NCI-H82 treated with DMSO at 0.1 percent for 48 hours (cell line): Measurements from ENCODE around the gene SURF4.
"Not testable (repeated sequence)": the region's sequence is repeated elsewhere in the genome, so short reads cannot be mapped to it uniquely, and the experiment has no call there.

Source experiments
- DNase-seq: peaks from one replicate; lab custom pipeline; 2025; ENCODE audit not compliant: unreplicated experiment; lab: John Stamatoyannopoulos, UW

SURF4 gene

DNA sequence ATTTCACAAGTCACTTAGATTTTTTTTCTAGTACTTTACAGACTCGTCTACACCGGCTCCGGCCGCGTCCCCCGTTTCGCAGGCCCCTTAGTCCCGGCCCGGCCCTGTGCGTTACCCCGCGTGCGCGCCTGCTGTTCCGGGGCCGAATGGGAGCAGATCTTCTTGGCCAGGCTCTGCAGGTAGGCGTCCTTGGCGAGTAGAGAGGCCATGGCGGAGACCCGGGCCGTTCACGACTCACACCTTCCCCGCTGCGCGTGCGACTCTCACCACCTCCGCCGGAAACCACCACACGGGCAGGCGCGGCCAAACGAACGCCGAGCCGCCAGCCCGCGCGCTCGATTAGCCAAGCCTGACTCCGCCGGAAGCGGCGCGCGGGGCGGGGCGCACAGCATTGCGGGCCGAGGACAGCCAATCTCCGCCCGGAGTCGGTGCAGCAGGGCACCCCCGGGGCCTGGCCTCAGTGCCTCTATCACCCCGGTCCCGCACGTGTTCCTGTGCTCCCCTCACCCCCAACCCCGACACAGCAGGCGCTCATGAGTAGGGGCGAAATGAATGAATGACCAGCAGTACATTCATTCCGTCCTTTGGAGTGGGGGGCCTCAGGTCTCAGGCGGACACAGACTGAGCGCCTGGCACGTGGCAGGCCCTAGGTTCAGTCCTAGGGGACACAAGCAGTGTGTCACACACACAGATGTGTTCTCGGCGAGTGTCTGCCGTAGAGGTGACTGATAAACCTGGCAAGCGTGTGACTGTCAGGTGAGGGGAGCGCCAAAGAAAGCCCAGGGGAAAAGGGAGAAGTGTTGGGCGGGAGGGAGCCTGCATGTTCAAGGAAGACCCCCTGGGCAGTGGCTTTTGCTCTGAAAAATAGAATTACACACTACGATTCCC is 39.7 kb downstream of the SURF4 start, which contains the start of gene SURF6:
Gene SURF6, minus strand, starts transcription at position 265 of the 888 bp plus-strand sequence. Its CDS starts 56 bp downstream, at position 209.
- DNase-seq = peak; percentile 75

DNA sequence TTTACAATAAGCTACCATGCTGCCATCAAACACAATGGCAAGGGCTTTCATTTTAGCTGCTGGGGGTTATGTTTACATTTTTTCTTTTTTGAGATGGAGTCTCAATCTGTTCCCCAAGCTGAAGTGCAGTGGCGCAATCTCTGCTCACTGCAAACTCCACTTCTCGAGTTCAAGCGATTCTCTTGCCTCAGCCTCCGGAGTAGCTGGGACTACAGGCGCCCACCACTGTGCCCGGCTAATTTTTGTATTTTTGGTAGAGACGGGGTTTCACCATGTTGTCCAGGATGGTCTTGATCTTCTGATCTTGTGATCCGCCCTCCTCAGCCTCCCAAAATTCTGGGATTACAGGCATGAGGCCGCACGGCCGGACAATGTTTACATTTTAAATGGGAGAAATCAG is 41.0 kb downstream of the SURF4 start:
- not testable (repeated sequence) for DNase-seq

DNA sequence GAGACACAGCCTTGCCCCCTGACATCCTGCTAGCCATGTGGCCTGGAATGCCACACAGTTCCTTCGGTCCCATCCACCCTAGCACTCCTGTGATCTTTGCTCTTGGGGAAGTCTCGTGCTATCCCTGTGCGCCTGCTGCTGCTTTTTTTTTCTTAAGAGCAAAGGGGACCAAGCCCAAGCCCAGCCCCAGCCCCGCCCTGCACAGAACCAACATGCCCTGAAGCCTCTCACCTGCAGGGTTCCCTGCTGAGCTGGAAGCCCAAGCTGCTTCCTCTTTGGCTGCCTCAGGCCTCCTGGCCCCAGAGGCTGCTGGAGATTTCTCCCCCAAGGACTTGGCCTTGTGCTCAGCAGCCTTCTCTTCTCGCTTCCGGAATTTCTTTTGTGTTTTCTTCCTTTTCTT is 41.7 kb downstream of the SURF4 start:
- DNase-seq = no peak

GRCh38 chr9:133333566-133333965 is 42.3 kb downstream of the SURF4 start:
- DNase-seq = no peak

GRCh38 chr9:133333011-133333410 is 42.8 kb downstream of the SURF4 start:
- DNase-seq = no peak

- DNase-seq = no peak
Observed at GRCh38 chr9:133332381-133332730, 43.5 kb downstream of the SURF4 start.

- no peak for DNase-seq
Observed at GRCh38 chr9:133331641-133332380, 44.0 kb downstream of the SURF4 start.

DNA sequence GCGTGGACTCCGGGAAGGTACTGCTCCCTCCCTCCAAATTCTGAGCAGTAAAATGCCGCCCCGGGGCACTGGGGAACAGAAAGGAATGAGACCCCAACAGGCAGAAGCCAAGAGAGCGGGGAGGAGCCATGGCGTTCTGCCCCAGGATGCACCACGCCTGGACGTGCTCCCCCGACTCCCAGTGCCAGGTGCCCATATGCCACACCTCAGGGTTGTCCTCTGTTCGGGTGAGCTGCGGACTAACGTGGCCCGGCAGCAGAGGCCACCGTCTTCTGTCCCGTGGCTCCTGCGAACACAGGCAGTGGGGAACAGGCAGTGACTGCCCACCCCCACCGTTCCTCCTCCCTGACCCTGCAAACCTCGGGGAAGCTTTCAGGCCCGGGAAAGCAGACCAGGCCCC is 44.6 kb downstream of the SURF4 start:
- DNase-seq = no peak

- DNase-seq = not testable (repeated sequence)
Observed at GRCh38 chr9:133329306-133330156, 46.3 kb downstream of the SURF4 start.

GRCh38 chr9:133327834-133328484 is 47.9 kb downstream of the SURF4 start:
- DNase-seq = no peak

- not testable (repeated sequence) for DNase-seq
Observed at GRCh38 chr9:133327021-133327420, 48.8 kb downstream of the SURF4 start.

DNA sequence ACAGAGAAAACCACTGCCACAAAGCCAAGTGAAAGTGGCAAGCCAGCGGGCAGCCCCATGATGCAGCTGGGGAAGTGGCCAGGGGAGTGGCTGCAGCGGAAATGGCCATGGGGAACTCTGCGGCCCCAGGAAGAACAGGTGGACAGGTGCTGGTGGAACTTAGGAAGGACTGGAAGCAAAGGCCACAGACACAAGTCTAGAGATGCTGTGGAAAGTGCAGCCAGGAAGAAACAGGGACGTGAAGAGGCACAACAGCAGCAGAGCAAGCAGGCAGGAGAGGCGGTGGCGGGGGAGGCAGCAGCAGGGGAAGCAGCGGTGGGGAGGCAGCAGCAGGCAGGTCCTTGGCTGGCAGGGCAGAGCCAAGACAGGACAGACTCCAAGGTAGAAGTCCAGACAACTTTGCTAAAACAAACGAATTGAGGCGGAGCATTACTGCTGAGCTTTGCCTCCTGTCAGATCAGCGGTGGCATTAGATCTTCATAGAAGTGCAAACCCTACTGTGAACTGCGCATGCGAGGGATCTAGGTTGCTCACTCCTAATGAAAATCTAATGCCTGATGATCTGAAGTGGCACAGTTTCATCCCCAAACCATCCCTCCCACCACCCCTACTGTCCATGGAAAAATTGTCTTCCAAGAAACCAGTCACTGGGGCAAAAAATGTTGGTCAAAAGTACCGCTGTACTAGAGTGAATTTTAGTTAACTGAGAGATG is 51.7 kb downstream of the SURF4 start:
- no peak for DNase-seq

DNA sequence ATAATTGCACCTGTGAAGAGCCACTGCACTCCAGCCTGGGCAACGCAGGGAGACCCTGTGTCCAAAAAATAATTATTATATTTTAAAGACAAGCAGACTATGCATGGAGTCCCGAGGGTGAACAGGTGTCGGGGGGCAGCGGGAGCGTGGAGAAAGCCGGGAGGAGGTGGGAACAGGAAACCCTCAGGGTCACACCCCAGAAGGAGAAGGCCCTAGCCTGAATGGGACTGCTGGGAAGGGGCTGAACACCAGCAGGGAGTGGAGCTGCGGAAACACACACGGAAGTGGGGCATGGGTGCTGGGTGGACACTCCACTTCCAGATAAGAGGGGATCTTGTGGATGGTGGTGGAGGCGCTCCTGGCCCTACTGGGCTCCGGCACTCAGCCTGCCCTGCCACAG is 52.6 kb downstream of the SURF4 start:
- DNase-seq = no peak

- no peak for DNase-seq
Observed at GRCh38 chr9:133322701-133323100, 53.2 kb downstream of the SURF4 start.

- no peak for DNase-seq
Observed at GRCh38 chr9:133321411-133321935, 54.4 kb downstream of the SURF4 start.

DNA sequence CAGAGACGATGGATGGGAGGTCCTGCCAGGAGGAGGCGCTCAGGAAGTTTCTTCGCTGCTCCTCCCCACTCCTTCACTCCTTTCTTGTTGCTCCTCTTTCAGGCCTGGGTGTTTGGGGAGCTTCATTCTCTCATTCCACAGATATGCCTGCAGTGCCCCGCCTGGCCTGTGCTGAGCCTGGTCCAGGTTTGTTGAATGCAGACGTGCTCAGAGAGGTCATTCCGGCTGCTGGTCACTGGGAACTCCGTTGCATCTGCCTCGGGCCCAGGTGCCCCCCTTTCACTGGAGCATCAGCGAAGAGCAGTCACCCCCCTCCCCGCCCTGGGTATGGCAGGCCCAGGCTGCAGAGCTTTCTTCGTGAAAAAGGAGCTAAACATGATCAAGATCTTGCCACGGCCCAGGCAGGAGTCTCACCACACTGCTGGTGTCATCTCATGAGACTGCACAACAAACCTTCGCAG is 55.4 kb downstream of the SURF4 start:
- DNase-seq = no peak

DNA sequence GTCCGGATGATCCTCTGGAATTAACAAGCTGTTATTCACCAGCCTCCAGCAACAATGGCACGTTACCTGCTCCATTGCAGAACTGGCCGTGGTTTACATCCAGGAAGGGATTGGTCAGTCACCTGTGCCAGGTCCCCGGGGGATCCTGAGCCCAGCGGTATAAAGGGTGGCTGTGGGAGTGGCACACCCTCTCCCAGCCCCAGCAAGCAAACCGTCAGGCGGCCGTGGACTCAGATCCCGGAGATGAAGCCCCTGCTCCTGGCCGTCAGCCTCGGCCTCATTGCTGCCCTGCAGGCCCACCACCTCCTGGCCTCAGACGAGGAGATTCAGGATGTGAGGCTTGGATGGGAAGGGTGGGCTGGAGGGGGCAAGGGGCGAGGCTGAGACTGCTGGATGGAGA is 58.3 kb downstream of the SURF4 start:
- DNase-seq = not testable (repeated sequence)

- DNase-seq = no peak
Observed at GRCh38 chr9:133315997-133316396, 59.9 kb downstream of the SURF4 start.
